ENCODE results near the gene NAGPA. TPM values are rescaled to one million over a fixed set of nuclear protein-coding genes. Genes with fewer than 3 reads are reported as not detected.
A peak's percentile ranks its signal among the peaks of the same experiment; 100 is the strongest.

The NAGPA gene
- total RNA-seq, 4 donors from 2014 or later = 37.5 to 104 (median 43.8) TPM

DNA sequence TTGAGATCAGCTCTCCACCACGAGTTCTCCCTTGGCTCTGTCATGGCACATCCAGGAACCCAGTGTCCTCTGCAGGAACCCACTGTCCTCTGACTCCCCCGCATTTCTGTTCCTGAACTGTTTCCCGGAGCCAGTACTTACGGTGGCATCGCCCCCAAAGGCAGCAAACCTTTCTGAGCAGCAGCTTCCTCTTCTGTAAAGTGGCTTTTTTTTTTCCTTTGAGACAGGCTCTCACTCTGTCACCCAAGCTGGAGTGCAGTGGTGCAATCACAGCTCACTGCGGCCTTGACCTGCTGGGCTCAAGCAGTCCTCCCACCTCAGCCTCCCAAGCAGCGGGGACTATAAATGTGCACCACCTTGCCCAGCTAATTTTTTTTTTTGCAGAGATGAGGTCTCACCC lies 32.2 kb downstream of the NAGPA start:
- WGBS, 2 donors = 71 to 77% methylated on average over 7 of the region's 7 CpGs
- H3K27ac ChIP-seq = peak overlapping the region in 2 of 4 donors; percentile 15 to 63
- no peaks in the 10 kb centered on the region for H3K27me3 ChIP-seq
- H3K4me1 ChIP-seq = no peaks in the 10 kb centered on the region
- H3K36me3 ChIP-seq = no peaks in the 10 kb centered on the region
- TF ChIP-seq EP300 (IDR thresholded peaks at IDR 0.05) (peak in 1 of 2 donors; percentile 41), POLR2A (IDR thresholded peaks at IDR 0.05) (no peak)
- H3K9me3 ChIP-seq = no peaks in the 10 kb centered on the region
- no peak overlapping the region for H3K4me3 ChIP-seq
- no peak for DNase-seq (ENCODE audit: low spot score in 2 of 2)

DNA sequence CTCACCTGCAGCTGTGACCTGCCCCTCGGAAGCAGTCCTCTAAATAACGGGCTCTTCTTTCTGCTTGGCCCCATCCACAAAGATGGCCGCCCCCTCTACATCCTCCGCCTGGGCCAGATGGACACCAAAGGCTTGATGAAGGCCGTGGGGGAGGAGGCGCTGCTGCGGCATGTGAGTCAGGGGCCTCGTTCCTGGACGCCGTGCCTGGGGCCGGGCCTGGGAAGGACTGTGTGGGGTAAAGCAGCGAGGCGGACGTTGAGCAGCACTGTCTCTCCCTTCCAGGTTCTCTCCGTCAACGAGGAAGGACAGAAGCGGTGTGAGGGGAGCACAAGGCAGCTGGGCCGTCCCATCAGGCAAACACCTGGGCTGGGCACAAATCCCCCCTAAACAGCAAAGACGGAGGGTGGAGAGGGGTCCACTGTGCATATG lies 33.1 kb downstream of the NAGPA start:
- DNase-seq (ENCODE audit: low spot score in 2 of 2) = no peak
- TF ChIP-seq EP300 (IDR thresholded peaks at IDR 0.05) = no peak
- TF ChIP-seq POLR2A (IDR thresholded peaks at IDR 0.05) = no peak
- TF ChIP-seq, protein P1, sequence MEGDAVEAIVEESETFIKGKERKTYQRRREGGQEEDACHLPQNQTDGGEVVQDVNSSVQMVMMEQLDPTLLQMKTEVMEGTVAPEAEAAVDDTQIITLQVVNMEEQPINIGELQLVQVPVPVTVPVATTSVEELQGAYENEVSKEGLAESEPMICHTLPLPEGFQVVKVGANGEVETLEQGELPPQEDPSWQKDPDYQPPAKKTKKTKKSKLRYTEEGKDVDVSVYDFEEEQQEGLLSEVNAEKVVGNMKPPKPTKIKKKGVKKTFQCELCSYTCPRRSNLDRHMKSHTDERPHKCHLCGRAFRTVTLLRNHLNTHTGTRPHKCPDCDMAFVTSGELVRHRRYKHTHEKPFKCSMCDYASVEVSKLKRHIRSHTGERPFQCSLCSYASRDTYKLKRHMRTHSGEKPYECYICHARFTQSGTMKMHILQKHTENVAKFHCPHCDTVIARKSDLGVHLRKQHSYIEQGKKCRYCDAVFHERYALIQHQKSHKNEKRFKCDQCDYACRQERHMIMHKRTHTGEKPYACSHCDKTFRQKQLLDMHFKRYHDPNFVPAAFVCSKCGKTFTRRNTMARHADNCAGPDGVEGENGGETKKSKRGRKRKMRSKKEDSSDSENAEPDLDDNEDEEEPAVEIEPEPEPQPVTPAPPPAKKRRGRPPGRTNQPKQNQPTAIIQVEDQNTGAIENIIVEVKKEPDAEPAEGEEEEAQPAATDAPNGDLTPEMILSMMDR (IDR thresholded peaks at IDR 0.05) = no peak
- no peaks in the 10 kb centered on the region for H3K4me1 ChIP-seq
- H3K27me3 ChIP-seq = no peaks in the 10 kb centered on the region
- 84 to 88% methylated on average over 19 of the region's 19 CpGs for WGBS, 2 donors
- no peak overlapping the region for H3K4me3 ChIP-seq
- H3K9me3 ChIP-seq = no peaks in the 10 kb centered on the region
- H3K36me3 ChIP-seq = no peaks in the 10 kb centered on the region
- peak overlapping the region in 1 of 4 donors; percentile 63 for H3K27ac ChIP-seq

DNA sequence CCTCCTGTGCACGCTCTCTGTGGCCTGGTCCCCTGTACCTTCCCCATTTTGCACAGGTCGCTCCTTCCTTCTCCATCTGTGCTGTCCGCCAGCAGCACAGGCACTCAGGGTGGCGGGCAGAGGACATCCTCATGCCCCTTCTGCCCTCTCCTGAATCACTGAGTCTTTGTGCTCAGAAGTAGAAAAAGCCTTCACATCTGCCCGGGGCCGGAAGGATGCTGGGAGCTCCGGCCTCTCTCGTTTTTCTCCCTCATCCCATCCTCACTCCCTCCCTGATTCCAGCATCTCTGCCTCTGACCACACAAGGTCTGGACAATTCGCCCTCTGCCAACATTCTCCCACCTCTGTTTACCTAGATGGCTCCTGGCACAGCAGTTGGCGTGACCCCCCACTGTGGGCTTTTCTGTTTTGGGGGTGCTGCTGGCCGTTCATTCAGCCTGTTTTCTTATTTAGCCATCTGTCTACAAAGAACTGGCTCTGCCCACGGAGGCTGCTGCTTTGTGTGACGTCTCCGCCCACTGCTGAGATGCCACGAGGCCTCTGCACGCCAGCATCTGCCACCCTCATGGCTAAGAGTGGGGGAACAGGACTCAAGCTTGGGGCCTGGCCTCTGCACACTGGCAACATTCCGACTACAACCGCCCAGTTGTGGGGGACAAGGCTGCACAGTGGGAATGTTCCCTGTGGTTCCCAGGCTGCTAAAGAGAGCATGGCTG lies 38.9 kb downstream of the NAGPA start:
- WGBS, 2 donors = 55 to 58% methylated on average over 17 of the region's 18 CpGs
- peak; percentile 48 to 92 for TF ChIP-seq EP300 (IDR thresholded peaks at IDR 0.05)
- no peak for TF ChIP-seq POLR2A (IDR thresholded peaks at IDR 0.05)
- Histone ChIP-seq H3K36me3 (peaks cover 0 to 5% (median 0%) of the 10 kb centered on the region in 3 donors), H3K27me3 (peaks cover 0 to 6% of the 10 kb centered on the region in 2 donors), H3K4me1 (no peaks in the 10 kb centered on the region), H3K4me3 (no peak overlapping the region), H3K27ac (peak overlapping the region; percentile 17 to 86 (median 76)), H3K9me3 (no peaks in the 10 kb centered on the region)
- no peak for DNase-seq (ENCODE audit: low spot score in 2 of 2)

DNA sequence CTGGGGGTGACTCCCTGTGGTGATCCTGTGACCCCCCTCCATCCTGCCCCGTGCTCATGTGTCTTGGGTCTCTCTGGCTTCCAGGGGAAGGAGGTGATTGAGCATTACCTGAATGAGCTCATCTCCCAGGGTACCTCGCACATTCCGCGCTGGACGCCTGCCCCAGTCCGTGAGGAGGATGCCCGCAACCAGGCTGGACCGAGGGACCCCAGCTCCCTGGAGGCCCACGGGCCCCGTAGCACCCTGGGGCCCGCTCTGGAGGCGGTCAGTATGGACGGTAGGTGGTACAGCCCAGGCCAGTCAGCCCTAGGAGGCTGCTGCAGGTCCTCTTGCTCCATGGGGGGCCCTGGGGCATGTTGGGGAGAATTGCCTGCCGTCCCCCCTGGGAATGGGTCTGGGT lies 42.0 kb downstream of the NAGPA start:
- 86 to 88% methylated on average over 4 to 14 of the region's 14 CpGs for WGBS, 2 donors
- Histone ChIP-seq H3K4me1 (peaks cover 0 to 9% (median 0%) of the 10 kb centered on the region in 4 donors), H3K9me3 (no peaks in the 10 kb centered on the region), H3K4me3 (no peak overlapping the region), H3K27ac (peak overlapping the region in 2 of 4 donors; percentile 28 to 64), H3K27me3 (peaks cover 0 to 35% of the 10 kb centered on the region in 2 donors), H3K36me3 (peaks cover 0 to 5% (median 0%) of the 10 kb centered on the region in 3 donors)
- TF ChIP-seq, protein P1 (IDR thresholded peaks at IDR 0.05) = no peak
- TF ChIP-seq EP300 (IDR thresholded peaks at IDR 0.05) (no peak), POLR2A (IDR thresholded peaks at IDR 0.05) (no peak)
- DNase-seq (ENCODE audit: low spot score in 2 of 2) = no peak

DNA sequence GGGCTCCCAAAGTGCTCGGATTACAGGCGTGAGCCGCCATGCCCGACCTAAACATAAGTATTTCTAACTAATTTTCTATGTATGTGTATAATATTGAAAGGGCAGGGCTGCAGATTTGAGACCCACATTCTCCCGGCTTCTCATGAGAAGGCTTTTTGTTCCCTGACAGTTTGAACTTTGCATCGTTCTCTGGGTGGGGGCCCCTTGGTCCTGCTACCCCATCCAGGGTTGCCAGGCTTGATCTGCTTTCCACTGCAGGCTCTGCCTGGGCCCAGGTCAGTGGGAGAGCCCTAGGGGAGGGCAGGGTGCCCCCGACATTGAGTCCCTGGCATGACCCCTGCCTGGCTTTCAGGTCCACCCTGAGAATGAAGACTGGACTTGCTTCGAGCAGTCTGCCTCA lies 43.3 kb downstream of the NAGPA start:
- Histone ChIP-seq H3K27ac (peak overlapping the region in 2 of 4 donors; percentile 13 to 42), H3K36me3 (peaks cover 0 to 5% (median 0%) of the 10 kb centered on the region in 3 donors), H3K4me1 (peaks cover 0 to 9% (median 0%) of the 10 kb centered on the region in 4 donors), H3K9me3 (no peaks in the 10 kb centered on the region), H3K27me3 (peaks cover 0 to 37% of the 10 kb centered on the region in 2 donors), H3K4me3 (no peak overlapping the region)
- TF ChIP-seq EP300 (IDR thresholded peaks at IDR 0.05) = no peak
- 54 to 66% methylated on average over 6 to 8 of the region's 8 CpGs for WGBS, 2 donors
- DNase-seq (ENCODE audit: low spot score in 2 of 2) = no peak

DNA sequence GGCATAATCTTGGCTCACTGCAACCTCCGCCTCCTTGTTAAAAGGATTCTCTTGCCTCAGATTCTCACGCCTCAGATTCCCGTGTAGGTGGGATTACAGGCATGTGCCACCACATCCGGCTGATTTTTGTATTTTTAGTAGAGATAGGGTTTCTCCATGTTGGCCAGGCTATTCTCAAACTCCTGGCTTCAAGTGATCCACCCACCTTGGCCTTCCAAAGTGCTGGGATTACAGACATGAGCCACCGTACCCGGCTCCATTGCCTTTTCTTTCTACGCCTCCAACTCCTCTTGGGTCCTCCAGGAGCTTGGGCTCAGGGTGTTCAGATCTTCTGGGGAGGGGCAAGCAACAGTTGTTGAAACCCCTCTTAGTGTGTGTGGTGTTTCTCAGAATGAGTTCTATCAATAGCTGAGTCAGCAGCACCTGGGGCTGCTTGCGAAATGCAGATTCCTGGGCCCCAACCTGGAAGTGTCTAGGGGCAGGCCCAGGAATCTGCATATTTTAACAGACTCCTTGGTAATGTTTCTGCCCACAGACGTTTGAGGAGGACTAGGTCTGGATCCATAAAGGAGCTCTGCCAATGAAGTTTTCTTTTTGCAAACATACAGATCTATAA lies 44.2 kb downstream of the NAGPA start:
- no peak for TF ChIP-seq POLR2A (IDR thresholded peaks at IDR 0.05)
- no peak for TF ChIP-seq EP300 (IDR thresholded peaks at IDR 0.05)
- TF ChIP-seq, protein P1 (IDR thresholded peaks at IDR 0.05) = no peak
- DNase-seq (ENCODE audit: low spot score in 2 of 2) = no peak
- 79 to 83% methylated on average over 9 of the region's 9 CpGs for WGBS, 2 donors

More for the DNA sequence above, 44.2 kb downstream of the NAGPA start:
- H3K9me3 ChIP-seq = no peaks in the 10 kb centered on the region
- peaks cover 0 to 5% (median 0%) of the 10 kb centered on the region in 3 donors for H3K36me3 ChIP-seq
- H3K4me1 ChIP-seq = peaks cover 0 to 9% (median 0%) of the 10 kb centered on the region in 4 donors
- peak overlapping the region in 2 of 4 donors; percentile 42 to 50 for H3K27ac ChIP-seq
- H3K27me3 ChIP-seq = peaks cover 0 to 37% of the 10 kb centered on the region in 2 donors
- H3K4me3 ChIP-seq = no peak overlapping the region
